Ishikawa (cell line): Measurements from ENCODE around the gene HES1.

Experiments used
- CEBPB ChIP-seq: IDR thresholded peaks from 2 replicates; pipeline ENCODE4 v1.6.1; 2012
- EGR1 ChIP-seq: IDR thresholded peaks from 2 replicates; pipeline ENCODE4 v1.6.1; 2012
- EP300 ChIP-seq: IDR thresholded peaks from 2 replicates; pipeline ENCODE4 v1.6.1; 2012; ENCODE audit warnings: borderline replicate concordance
- FOXM1 ChIP-seq: IDR thresholded peaks from 2 replicates; pipeline ENCODE4 v1.6.1; 2012; ENCODE audit warnings: low read depth, borderline replicate concordance
- RAD21 ChIP-seq: IDR thresholded peaks from 2 replicates; pipeline ENCODE4 v1.6.1; 2012; ENCODE audit warnings: low read depth
- TAF1 ChIP-seq: IDR thresholded peaks from 2 replicates; pipeline ENCODE4 v1.6.1; 2012; ENCODE audit warnings: low read depth, mild to moderate bottlenecking
- YY1 ChIP-seq: IDR thresholded peaks from 2 replicates; pipeline ENCODE4 v1.6.1; 2012; ENCODE audit warnings: low read depth
- ZBTB7A ChIP-seq: IDR thresholded peaks from 2 replicates; pipeline ENCODE4 v1.6.1; 2012; ENCODE audit warnings: low read depth
- TF ChIP-seq, protein P1 (sequence below): IDR thresholded peaks from 2 replicates; pipeline ENCODE4 v1.6.1; 2012
- TF ChIP-seq, protein P2 (sequence below): IDR thresholded peaks from 2 replicates; pipeline ENCODE4 v1.6.1; 2012; ENCODE audit warnings: low read depth, mild to moderate bottlenecking

DNA sequence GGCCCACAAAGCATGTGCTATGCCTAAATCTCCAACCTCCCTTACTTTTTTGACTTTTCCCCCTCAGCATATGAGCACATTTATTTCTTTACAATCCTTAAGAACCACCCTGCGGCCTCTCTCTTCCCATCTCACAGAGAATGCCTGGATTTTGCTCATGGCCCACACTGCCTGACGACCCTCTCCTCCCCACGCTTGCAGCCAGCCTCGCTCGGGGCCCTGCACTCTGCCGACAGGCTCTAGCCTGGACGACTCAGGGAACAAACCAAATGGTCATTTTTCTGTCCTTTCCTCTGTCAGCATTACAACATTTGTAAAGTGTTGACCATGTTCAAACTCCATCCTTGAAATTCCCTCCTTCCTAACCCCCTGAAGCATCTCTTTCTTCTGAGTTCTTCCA lies 11.7 kb downstream of the HES1 start:
- no peak for TF ChIP-seq RAD21
- TF ChIP-seq ZBTB7A: no peak
- TF ChIP-seq, protein P1, sequence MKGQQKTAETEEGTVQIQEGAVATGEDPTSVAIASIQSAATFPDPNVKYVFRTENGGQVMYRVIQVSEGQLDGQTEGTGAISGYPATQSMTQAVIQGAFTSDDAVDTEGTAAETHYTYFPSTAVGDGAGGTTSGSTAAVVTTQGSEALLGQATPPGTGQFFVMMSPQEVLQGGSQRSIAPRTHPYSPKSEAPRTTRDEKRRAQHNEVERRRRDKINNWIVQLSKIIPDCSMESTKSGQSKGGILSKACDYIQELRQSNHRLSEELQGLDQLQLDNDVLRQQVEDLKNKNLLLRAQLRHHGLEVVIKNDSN: no peak
- TF ChIP-seq YY1: no peak
- no peak for TF ChIP-seq EP300
- TF ChIP-seq EGR1: no peak
- no peak for TF ChIP-seq TAF1
- TF ChIP-seq, protein P2, sequence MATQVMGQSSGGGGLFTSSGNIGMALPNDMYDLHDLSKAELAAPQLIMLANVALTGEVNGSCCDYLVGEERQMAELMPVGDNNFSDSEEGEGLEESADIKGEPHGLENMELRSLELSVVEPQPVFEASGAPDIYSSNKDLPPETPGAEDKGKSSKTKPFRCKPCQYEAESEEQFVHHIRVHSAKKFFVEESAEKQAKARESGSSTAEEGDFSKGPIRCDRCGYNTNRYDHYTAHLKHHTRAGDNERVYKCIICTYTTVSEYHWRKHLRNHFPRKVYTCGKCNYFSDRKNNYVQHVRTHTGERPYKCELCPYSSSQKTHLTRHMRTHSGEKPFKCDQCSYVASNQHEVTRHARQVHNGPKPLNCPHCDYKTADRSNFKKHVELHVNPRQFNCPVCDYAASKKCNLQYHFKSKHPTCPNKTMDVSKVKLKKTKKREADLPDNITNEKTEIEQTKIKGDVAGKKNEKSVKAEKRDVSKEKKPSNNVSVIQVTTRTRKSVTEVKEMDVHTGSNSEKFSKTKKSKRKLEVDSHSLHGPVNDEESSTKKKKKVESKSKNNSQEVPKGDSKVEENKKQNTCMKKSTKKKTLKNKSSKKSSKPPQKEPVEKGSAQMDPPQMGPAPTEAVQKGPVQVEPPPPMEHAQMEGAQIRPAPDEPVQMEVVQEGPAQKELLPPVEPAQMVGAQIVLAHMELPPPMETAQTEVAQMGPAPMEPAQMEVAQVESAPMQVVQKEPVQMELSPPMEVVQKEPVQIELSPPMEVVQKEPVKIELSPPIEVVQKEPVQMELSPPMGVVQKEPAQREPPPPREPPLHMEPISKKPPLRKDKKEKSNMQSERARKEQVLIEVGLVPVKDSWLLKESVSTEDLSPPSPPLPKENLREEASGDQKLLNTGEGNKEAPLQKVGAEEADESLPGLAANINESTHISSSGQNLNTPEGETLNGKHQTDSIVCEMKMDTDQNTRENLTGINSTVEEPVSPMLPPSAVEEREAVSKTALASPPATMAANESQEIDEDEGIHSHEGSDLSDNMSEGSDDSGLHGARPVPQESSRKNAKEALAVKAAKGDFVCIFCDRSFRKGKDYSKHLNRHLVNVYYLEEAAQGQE: no peak
- TF ChIP-seq FOXM1: no peak
- no peak for TF ChIP-seq CEBPB
